OCI-M2 (cell line): Measurements from ENCODE around the gene PLCXD1.
"Not testable (repeated sequence)": the region's sequence is repeated elsewhere in the genome, so short reads cannot be mapped to it uniquely, and the experiment has no call there.

Source experiments
- DNase-seq: peaks from one replicate; lab custom pipeline; 2025; ENCODE audit not compliant: unreplicated experiment; lab: John Stamatoyannopoulos, UW

The PLCXD1 gene

GRCh38 chrX:281166-281999 is at the start of gene PLCXD1:
TSS of gene PLCXD1 (plus strand) at chrX:281381. CDS start at chrX:284188, 2,807 bp downstream.
- no peak for DNase-seq

- not testable (repeated sequence) for DNase-seq
Measured at GRCh38 chrX:231637-232277, 49.4 kb upstream of the PLCXD1 start.

GRCh38 chrX:232278-232655 is 48.9 kb upstream of the PLCXD1 start:
- DNase-seq, result not testable (repeated sequence)

- not testable (repeated sequence) for DNase-seq
Measured at GRCh38 chrX:236201-236600, 45.0 kb upstream of the PLCXD1 start.

- DNase-seq, result no peak
Measured at GRCh38 chrX:250965-251364, 30.2 kb upstream of the PLCXD1 start.

GRCh38 chrX:251396-252243 is 29.6 kb upstream of the PLCXD1 start:
- DNase-seq, result not testable (repeated sequence)

GRCh38 chrX:252244-252956 is 28.8 kb upstream of the PLCXD1 start:
- DNase-seq, result no peak

- DNase-seq, result no peak
Measured at GRCh38 chrX:252957-253291, 28.3 kb upstream of the PLCXD1 start.

- no peak for DNase-seq
Measured at GRCh38 chrX:253451-254297, 27.5 kb upstream of the PLCXD1 start.

GRCh38 chrX:254630-255215 is 26.5 kb upstream of the PLCXD1 start:
- no peak for DNase-seq

- DNase-seq, result no peak
Measured at GRCh38 chrX:255923-256331, 25.3 kb upstream of the PLCXD1 start.

- not testable (repeated sequence) for DNase-seq
Measured at GRCh38 chrX:257054-257453, 24.1 kb upstream of the PLCXD1 start.

- no peak for DNase-seq
Measured at GRCh38 chrX:257681-258289, 23.4 kb upstream of the PLCXD1 start.

GRCh38 chrX:258291-259040 is 22.7 kb upstream of the PLCXD1 start:
- DNase-seq, result no peak

- DNase-seq, result no peak
Measured at GRCh38 chrX:259692-260355, 21.4 kb upstream of the PLCXD1 start.

- DNase-seq, result no peak
Measured at GRCh38 chrX:261167-261918, 19.8 kb upstream of the PLCXD1 start.

- DNase-seq, result no peak
Measured at GRCh38 chrX:261919-262352, 19.2 kb upstream of the PLCXD1 start.
